ENCODE results near the gene IGFALS. TPM values are rescaled to one million over a fixed set of nuclear protein-coding genes. Genes with fewer than 3 reads are reported as not detected.
"Not testable (repeated sequence)": the region's sequence is repeated elsewhere in the genome, so short reads cannot be mapped to it uniquely, and the experiment has no call there.

Gene IGFALS
- total RNA-seq, 1 donor from 2014 or later, result 0.63 TPM

DNA sequence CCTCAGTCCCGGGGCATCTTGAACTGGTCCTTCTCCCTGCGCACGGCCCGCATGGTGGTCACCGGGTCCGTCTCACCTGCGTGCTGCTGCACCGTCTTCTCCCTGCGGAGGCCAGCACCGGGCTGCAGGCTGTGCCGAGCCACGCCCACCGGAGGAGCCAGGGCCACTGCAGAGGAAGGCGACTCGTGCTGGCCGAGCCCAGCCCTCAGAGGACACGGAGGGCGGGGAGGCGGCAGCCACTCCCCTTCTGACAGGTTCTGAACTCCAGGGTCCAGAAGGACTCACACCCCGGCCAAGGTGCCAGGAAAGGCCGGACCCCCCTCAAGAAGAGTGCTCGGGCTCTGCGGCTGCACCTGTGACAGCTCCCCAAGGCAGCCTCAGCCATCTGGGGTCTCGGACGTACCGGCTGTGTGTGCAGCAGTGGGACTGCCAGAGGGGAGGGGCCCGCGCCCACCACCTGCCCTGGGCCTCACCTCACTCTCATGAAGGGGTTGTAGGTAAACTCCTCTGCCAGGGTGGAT lies 15.8 kb upstream of the IGFALS start:
- no peak overlapping the region for H3K4me3 Mint-ChIP-seq
- H3K4me1 Mint-ChIP-seq, result no peaks in the 10 kb centered on the region
- DNase-seq (ENCODE audit: low spot score in 2 of 2, unreplicated experiment in 2 of 2), result no peak
- peaks cover 4% of the 10 kb centered on the region for H3K9me3 Mint-ChIP-seq
- peaks cover 28% of the 10 kb centered on the region for H3K36me3 Mint-ChIP-seq
- TF ChIP-seq, protein P1, sequence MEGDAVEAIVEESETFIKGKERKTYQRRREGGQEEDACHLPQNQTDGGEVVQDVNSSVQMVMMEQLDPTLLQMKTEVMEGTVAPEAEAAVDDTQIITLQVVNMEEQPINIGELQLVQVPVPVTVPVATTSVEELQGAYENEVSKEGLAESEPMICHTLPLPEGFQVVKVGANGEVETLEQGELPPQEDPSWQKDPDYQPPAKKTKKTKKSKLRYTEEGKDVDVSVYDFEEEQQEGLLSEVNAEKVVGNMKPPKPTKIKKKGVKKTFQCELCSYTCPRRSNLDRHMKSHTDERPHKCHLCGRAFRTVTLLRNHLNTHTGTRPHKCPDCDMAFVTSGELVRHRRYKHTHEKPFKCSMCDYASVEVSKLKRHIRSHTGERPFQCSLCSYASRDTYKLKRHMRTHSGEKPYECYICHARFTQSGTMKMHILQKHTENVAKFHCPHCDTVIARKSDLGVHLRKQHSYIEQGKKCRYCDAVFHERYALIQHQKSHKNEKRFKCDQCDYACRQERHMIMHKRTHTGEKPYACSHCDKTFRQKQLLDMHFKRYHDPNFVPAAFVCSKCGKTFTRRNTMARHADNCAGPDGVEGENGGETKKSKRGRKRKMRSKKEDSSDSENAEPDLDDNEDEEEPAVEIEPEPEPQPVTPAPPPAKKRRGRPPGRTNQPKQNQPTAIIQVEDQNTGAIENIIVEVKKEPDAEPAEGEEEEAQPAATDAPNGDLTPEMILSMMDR (IDR thresholded peaks at IDR 0.05; ENCODE audit: unreplicated experiment), result no peak
- H3K27me3 Mint-ChIP-seq (ENCODE audit: low read depth), result no peaks in the 10 kb centered on the region
- H3K27ac Mint-ChIP-seq, result no peak overlapping the region

DNA sequence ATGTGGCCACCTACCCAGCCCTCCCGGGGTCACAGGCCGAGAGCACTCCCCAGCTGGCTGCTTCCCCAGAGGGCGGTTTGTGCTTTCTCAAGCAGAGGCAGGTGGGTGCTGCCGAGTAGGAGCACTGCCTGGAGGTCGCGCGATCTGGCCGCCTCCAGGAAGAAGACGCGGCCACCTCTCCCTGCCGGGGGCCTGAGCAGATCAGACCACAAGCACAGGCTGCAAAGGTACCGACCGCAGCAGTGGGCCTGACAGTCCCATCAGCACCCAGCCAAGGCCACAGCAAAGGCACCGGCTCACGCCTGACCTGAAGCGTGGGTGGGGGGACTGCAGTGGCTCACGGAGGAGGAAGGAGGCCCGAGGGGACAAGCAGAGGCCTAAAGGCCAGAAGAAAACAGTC lies 15.2 kb upstream of the IGFALS start:
- H3K9me3 Mint-ChIP-seq, result peaks cover 4% of the 10 kb centered on the region
- H3K36me3 Mint-ChIP-seq, result peaks cover 27% of the 10 kb centered on the region
- no peak overlapping the region for H3K4me3 Mint-ChIP-seq
- H3K4me1 Mint-ChIP-seq, result no peaks in the 10 kb centered on the region
- no peaks in the 10 kb centered on the region for H3K27me3 Mint-ChIP-seq (ENCODE audit: low read depth)
- DNase-seq (ENCODE audit: low spot score in 2 of 2, unreplicated experiment in 2 of 2), result no peak
- TF ChIP-seq, protein P1 (IDR thresholded peaks at IDR 0.05; ENCODE audit: unreplicated experiment), result no peak
- no peak overlapping the region for H3K27ac Mint-ChIP-seq

DNA sequence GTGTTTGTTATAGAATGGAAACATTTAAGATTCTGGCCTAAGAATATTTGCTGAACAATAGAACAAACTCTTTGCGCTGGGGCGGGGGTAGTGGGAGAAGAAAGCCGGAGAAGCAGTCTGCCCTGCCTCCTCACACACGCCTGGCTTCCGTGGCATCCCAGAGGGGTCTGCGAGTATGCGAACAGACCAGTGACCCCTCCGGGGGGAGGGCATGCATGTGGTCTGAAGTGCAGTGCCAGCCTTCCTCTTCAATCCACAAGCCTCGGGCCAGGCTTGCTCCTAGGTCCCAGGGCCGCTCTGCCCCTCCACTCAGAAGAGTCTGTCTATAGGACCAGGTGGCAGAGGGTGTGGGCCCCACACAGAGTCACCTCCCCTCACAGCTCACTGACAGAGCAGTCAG lies 14.1 kb upstream of the IGFALS start:
- no peak for DNase-seq (ENCODE audit: low spot score in 2 of 2, unreplicated experiment in 2 of 2)
- H3K36me3 Mint-ChIP-seq, result peaks cover 25% of the 10 kb centered on the region
- no peak overlapping the region for H3K27ac Mint-ChIP-seq
- TF ChIP-seq, protein P1 (IDR thresholded peaks at IDR 0.05; ENCODE audit: unreplicated experiment), result no peak
- no peaks in the 10 kb centered on the region for H3K27me3 Mint-ChIP-seq (ENCODE audit: low read depth)
- H3K9me3 Mint-ChIP-seq, result peaks cover 4% of the 10 kb centered on the region
- H3K4me3 Mint-ChIP-seq, result no peak overlapping the region
- no peaks in the 10 kb centered on the region for H3K4me1 Mint-ChIP-seq

DNA sequence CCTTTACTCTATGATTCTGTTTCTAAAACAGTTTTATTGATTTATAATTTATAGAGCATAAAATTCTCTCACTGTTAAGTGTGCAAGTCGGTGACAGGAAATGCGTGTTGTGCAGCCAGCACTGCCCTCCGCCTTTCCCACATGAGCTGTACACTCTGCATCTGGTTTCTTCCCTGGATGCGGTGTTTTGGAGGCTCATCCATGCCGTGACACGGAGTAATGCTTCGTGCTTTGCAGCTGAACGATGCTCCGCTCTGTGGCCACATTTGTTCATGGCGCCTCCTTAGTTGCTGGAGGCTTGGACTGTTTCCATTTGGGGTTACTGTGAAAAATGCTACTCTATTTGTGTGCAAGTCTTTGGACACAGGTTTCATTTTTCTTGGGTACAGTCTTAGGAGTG lies 7.2 kb upstream of the IGFALS start:
- peaks cover 20% of the 10 kb centered on the region for H3K36me3 Mint-ChIP-seq
- TF ChIP-seq, protein P1 (IDR thresholded peaks at IDR 0.05; ENCODE audit: unreplicated experiment), result no peak
- H3K27ac Mint-ChIP-seq, result no peak overlapping the region
- H3K27me3 Mint-ChIP-seq (ENCODE audit: low read depth), result no peaks in the 10 kb centered on the region
- H3K9me3 Mint-ChIP-seq, result peaks cover 16% of the 10 kb centered on the region
- DNase-seq (ENCODE audit: low spot score in 2 of 2, unreplicated experiment in 2 of 2), result no peak
- no peak overlapping the region for H3K4me3 Mint-ChIP-seq
- H3K4me1 Mint-ChIP-seq, result no peaks in the 10 kb centered on the region

DNA sequence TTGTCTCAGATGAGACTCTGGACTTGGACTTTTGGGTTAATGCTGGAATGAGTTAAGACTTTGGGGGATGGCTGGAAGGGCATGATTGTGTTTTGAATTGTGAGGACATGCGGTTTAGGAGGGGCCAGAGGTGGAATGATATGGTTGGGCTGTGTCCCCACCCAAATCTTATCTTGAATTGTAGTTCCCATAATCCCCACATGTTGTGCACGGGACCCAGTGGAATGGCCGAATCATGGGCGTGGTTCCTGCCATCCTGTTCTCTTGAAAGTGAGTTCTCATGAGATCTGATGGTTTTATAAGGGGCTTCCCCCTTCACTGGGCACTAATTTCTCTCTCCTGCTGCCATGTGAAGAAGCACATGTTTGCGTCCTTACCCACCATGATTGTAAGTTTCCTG lies 5.8 kb upstream of the IGFALS start:
- not testable (repeated sequence) for H3K27me3 Mint-ChIP-seq (ENCODE audit: low read depth); H3K27ac Mint-ChIP-seq

DNA sequence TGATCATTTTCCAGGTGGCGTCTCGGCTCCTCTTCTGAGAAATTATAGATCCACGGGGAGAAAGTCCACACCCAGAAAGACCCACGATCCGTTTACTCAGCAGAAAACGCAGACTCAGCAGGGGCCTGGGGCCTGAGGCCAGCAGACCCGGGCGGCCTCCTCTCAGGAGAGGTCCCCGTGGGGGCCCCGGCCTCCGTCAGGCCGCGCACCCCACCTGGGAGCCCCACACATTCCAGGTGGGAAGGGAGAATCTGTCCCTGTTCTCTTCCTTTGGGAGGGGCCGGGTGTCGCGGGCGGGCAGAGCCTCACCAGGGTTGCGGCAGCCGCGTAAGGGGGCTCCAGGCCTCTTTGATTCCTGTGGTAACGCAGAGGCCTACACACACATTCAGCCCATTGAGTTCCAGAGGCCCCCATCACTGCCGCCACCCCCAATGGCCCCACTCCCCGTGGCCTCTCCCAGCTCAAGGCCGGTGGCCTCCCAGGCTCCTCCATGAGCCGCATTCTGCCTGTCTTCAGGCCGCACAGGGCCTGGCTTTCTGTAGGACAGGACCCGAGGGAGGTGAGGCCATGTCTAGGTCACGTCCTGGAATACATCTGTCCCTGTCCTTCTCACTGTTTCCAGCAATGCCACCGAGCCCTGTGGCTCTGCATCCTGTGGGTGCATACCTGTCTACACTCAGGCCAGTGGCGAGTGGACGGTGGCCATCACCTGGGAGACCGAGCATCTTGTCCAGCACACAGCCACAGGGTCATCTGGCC lies 1.6 kb upstream of the IGFALS start:
- Mint-ChIP-seq H3K9me3 (peaks cover 10% of the 10 kb centered on the region), H3K27me3 (ENCODE audit: low read depth) (no peaks in the 10 kb centered on the region), H3K4me1 (no peaks in the 10 kb centered on the region), H3K36me3 (peaks cover 11% of the 10 kb centered on the region), H3K27ac (no peak overlapping the region), H3K4me3 (no peak overlapping the region)
- DNase-seq (ENCODE audit: low spot score in 2 of 2, unreplicated experiment in 2 of 2), result peak in 1 of 2 experiments; percentile 35
- TF ChIP-seq, protein P1 (IDR thresholded peaks at IDR 0.05; ENCODE audit: unreplicated experiment), result no peak

More for the DNA sequence above, 5.8 kb upstream of the IGFALS start:
- H3K4me1 Mint-ChIP-seq; DNase-seq (ENCODE audit: low spot score in 2 of 2, unreplicated experiment in 2 of 2); H3K4me3 Mint-ChIP-seq: not testable (repeated sequence)
- Mint-ChIP-seq H3K36me3 (peaks cover 15% of the 10 kb centered on the region), H3K9me3 (peaks cover 16% of the 10 kb centered on the region)
